GM21619 (cell line): ENCODE results near the gene MRPL24.
A peak's percentile ranks its signal among the peaks of the same experiment; 100 is the strongest.
"Not testable (repeated sequence)": the region's sequence is repeated elsewhere in the genome, so short reads cannot be mapped to it uniquely, and the experiment has no call there.

Source experiments
- ATAC-seq: cut with Tn5 transposase; IDR thresholded peaks from one replicate; pipeline ENCODE4 v1.9.1; 2021; ENCODE audit not compliant: unreplicated experiment

Gene MRPL24

GRCh38 chr1:156760092-156760795 lies 19.4 kb upstream of the MRPL24 start:
- ATAC-seq, result no peak

GRCh38 chr1:156757572-156758253 lies 16.8 kb upstream of the MRPL24 start:
- ATAC-seq, result not testable (repeated sequence)

- ATAC-seq, result no peak
Measured at GRCh38 chr1:156756355-156756754, 15.5 kb upstream of the MRPL24 start.

DNA sequence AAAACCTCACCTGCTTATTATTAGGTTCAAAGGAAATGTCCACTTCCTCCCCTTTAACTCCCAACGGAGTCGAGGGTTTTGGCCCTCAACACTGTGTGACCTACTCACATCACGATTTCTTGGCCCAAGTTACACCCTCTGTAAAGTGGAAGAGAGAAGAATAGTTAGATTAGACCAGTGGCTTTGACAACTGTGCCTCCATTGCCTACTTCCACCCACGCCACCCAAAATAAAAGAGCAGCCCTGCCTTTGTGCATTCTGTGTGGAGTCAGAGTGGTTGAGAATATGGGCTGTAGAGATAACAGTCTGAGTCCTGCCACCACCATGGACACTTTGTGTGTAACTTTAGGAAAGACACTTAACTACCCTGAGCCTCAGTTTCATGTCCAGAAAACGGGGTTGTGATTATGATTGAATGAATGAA lies 14.7 kb upstream of the MRPL24 start:
- no peak for ATAC-seq

DNA sequence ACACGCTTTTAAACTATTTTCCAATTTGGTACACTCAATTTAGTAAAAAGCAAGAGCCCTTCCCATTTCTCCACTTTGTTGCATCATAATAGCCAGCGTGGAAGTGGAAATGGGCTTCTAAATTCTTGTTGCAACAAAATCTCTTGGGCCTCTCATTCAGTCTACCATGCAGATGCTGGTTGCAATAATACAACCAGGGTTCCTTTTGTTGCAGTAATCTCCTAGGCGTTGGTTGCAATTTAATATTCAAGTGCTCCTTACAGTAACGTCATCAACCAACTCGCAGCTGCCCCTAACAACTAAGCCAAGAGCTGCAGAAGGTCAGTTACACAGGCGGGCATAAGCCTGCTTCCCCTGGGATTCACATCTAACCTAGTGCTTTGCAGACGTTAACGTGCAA lies 13.3 kb upstream of the MRPL24 start:
- ATAC-seq, result no peak

DNA sequence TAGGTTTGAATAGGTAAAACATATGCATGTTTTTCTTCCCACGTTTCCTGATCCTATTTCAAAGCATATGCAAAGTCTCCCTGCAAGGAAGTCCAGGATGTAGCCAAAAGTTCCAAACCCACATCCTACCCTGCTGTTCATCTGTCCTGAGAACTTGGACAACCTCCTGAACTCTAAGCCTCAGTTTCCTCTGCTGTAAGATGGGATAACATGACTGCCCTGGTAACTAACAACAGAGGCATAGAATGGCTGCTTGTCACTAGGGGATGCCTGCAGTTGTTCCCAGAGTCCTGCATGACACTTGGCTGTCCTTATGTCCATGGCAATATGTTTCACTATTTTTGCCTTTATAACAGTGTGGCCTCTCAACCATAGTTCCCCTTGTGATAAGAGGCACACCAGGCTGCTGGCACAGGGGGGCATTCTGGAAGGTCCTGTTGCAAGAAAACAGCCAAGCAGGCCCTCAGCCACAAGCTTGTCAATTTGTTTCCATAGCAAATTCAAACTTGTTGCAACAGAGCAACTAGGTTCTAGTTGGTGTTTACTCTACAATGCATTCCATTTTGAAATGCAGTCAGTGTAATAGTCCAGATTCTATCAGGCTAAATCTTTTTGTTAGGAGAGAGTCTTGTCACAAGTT lies 12.1 kb upstream of the MRPL24 start:
- ATAC-seq, result no peak

GRCh38 chr1:156751757-156752481 lies 11.0 kb upstream of the MRPL24 start:
- peak; percentile 63 for ATAC-seq

DNA sequence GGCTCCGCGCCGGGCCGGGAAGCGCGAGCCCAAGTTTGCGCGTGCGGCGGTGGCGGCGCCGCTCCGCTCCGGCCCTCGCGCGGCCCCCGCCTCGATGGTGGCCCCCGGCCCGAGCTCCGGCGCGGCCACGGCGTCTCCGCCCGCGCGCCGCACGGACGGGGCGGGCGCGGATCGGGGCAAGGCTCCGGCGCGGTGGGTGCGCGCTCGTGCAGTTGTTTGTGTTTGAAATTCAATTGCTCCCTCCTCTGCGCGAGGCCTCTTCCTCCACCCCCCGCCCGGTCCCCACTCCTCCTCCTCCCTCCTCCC lies 10.5 kb upstream of the MRPL24 start, which contains the start of gene HDGF:
TSS of gene HDGF (minus strand) at position 225 of the 306 bp plus-strand sequence. CDS start 246 bp downstream, outside the sequence.
- ATAC-seq, result peak; percentile 7

GRCh38 chr1:156750711-156751450 lies 10.0 kb upstream of the MRPL24 start:
- no peak for ATAC-seq

DNA sequence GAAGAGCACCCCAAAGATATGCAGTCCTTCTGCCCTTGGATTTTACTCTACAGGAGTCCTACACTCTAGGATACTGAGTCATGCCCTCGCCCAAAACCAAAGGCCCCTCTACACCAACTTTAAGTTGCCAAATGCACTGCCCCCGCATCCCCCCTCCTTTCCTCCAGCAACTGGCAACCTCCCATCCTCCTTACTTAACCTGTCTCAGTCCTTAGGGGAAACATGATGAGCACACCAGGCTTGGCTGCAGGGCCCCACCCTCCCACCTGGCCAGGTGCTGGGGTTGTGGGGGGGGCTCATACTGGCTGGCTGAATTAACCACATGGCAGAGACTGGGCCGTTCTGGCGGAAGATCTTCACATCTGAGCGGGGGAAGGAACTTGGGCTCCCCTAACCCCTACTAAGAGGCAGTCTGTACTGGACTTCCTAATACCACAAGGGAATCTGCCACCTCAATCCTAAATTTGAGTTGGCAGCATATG lies 9.3 kb upstream of the MRPL24 start:
- ATAC-seq, result no peak

GRCh38 chr1:156749419-156750118 lies 8.7 kb upstream of the MRPL24 start:
- no peak for ATAC-seq

GRCh38 chr1:156748670-156749418 lies 8.0 kb upstream of the MRPL24 start:
- ATAC-seq, result no peak

DNA sequence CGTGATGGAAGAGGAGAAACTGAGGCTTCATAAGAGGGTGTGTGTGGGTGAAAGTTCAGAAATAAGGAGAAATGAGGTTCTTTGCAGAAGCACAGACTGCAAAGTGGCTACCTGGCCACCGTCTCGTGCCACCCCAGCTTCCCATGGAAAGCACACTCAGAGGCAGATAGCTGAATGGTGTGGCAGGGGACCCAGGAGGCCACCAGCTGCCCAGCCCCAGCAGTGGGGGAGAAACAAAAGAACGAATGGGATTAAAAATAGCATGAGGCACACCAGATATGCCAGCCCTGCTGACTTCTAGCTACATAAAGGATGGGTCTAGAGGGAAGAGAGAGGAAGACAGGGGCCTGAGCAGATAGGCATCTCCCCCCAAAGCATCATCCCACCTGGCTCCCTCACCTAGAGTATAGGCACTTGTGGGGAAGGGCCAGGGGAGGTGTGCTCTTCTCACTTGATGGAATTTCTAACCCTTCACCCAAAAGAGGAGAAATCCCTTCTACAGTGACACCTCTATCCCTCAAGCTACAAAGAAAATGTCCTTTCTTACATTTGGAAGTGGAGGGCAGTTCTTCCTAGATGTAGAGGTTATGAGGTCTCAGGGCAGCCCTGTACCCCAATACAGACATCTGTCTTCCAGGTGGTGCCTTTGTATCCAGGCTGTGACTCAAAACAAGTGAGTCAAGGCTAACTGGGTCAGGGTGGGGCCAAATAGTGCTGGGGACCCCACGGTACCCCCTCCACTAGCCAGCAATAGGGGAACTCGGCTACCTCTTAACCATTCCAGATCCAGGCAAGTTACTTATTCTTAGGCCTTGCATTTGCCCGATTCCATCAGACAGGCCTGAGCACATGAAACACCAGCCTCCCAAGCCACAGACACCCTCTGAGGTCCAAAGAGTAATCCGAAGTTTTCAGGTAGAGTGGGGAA lies 7.1 kb upstream of the MRPL24 start:
- ATAC-seq, result no peak

GRCh38 chr1:156746728-156747631 lies 6.1 kb upstream of the MRPL24 start:
- ATAC-seq, result no peak

GRCh38 chr1:156746406-156746727 lies 5.5 kb upstream of the MRPL24 start:
- ATAC-seq, result no peak

DNA sequence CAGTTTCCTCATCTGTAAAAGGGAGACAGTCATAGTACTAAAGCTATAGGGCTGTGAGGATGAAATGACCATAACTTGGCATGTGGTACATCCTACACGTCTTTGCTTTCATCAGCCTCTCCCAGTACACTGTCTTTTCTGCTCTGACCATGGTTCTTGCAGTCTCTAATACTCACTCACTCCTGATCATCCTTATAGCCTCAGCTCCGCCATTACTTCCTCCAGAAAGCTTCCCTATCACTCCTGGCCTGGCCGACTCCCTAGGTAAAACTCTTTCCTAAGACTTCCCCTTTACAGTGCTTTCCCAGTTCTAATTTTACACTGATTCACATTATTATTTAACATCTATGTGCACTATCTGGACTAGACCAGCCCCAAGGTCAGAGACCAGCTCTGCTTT lies 5.0 kb upstream of the MRPL24 start:
- ATAC-seq, result no peak

- no peak for ATAC-seq
Measured at GRCh38 chr1:156744786-156745419, 4.0 kb upstream of the MRPL24 start.
